Ishikawa (cell line): Measurements from ENCODE around the gene WASHC4.

Experiments used
- NFIC ChIP-seq: IDR thresholded peaks from 2 replicates; pipeline ENCODE4 v1.6.1; 2012
- RAD21 ChIP-seq: IDR thresholded peaks from 2 replicates; pipeline ENCODE4 v1.6.1; 2012; ENCODE audit warnings: low read depth
- REST ChIP-seq: IDR thresholded peaks from 2 replicates; pipeline ENCODE4 v1.6.1; 2012; ENCODE audit warnings: low read depth, mild to moderate bottlenecking

GRCh38 chr12:105158876-105159275 is 51.3 kb downstream of the WASHC4 start:
- TF ChIP-seq NFIC (no peak), RAD21 (no peak), REST (no peak)
